ENCODE measurements around the gene E4F1. TPM values are rescaled to one million over a fixed set of nuclear protein-coding genes. Genes with fewer than 3 reads are reported as not detected.

The E4F1 gene
- polyA plus RNA-seq, 1 experiment: 17.6 TPM

DNA sequence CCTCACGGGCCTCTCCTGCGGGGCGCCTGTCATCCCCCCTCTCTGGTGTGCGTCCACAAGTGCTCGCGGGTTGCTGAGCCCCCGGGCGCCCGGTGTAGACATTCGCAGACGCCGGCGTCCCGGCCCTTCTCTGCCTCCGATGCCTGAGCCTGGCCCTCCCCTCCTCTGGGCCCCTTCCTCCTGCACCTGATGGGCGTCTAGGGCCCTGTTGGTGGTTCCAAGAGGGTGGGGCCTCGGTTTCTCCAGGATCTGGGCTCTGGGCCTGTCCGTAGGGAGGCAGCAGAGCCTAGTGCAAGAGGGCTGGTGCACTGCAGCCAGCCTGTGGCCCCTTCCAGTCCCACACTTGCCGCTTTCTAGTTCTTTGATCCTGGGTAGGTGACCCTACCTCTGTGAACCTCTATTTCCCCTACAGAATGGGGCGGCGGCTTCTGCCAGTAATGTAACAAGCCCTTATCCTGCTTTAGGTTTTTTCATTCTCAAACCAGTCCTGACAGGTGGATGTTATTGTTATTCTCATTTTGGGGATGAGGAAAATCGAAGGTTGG is 623 bp downstream of the E4F1 start:
- H3K4me3 ChIP-seq (ENCODE audit: low read depth, low read length): peak overlapping the region; percentile 76
- no peaks in the 10 kb centered on the region for H3K27me3 ChIP-seq (ENCODE audit: control insufficient read depth, insufficient read depth, low read length)
- ChIA-PET POLR2A (no interaction called here), CTCF (interaction anchor here (0.6 to 1.0 kb wide), 2 partner anchors 28 to 210 kb away, joined by 3 read pairs; no protein-coding TSS in a partner anchor)
- no peak for DNase-seq (ENCODE audit: low read depth)
- peaks cover 9% of the 10 kb centered on the region for H3K36me3 ChIP-seq (ENCODE audit: control insufficient read depth, insufficient read depth, low read length)
- TF ChIP-seq, protein P1, sequence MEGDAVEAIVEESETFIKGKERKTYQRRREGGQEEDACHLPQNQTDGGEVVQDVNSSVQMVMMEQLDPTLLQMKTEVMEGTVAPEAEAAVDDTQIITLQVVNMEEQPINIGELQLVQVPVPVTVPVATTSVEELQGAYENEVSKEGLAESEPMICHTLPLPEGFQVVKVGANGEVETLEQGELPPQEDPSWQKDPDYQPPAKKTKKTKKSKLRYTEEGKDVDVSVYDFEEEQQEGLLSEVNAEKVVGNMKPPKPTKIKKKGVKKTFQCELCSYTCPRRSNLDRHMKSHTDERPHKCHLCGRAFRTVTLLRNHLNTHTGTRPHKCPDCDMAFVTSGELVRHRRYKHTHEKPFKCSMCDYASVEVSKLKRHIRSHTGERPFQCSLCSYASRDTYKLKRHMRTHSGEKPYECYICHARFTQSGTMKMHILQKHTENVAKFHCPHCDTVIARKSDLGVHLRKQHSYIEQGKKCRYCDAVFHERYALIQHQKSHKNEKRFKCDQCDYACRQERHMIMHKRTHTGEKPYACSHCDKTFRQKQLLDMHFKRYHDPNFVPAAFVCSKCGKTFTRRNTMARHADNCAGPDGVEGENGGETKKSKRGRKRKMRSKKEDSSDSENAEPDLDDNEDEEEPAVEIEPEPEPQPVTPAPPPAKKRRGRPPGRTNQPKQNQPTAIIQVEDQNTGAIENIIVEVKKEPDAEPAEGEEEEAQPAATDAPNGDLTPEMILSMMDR (IDR thresholded peaks at IDR 0.05; ENCODE audit: insufficient read depth, low read depth, low read length): peak; percentile 36; the same call in 1 of the 2 replicates

DNA sequence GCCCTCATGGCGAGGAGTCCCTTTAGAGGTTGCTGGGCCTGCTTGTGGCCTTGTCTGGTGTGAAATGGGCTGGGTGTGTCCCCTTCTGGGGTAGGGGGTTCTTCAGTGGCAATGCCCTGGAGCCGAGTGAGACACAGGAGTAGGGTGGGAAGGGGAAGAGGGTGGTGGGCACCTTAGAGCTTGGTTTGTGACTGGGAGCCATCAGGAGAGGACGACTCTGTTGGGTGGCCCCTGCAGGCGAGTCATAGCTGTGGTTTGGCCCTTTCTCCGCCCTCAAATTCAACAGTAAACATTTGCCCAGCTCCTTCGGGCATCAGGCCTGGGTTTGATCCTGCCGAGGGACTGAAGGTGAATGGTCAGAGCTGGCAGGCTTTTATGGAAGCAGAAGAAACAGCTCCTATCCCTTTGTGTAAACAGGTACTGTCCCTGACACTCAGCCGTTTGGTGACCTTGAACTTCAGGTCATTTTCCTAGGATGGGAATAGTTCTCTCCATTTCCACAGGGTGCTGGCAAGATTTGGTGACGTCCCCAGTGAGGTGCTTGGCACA is 2.9 kb downstream of the E4F1 start:
- CTCF ChIA-PET: no interaction called here
- H3K36me3 ChIP-seq (ENCODE audit: control insufficient read depth, insufficient read depth, low read length): peaks cover 15% of the 10 kb centered on the region
- no peak overlapping the region for H3K4me3 ChIP-seq (ENCODE audit: low read depth, low read length)
- DNase-seq (ENCODE audit: low read depth): no peak
- H3K27me3 ChIP-seq (ENCODE audit: control insufficient read depth, insufficient read depth, low read length): no peaks in the 10 kb centered on the region
- POLR2A ChIA-PET: no interaction called here
- TF ChIP-seq, protein P1 (IDR thresholded peaks at IDR 0.05; ENCODE audit: insufficient read depth, low read depth, low read length): no peak

DNA sequence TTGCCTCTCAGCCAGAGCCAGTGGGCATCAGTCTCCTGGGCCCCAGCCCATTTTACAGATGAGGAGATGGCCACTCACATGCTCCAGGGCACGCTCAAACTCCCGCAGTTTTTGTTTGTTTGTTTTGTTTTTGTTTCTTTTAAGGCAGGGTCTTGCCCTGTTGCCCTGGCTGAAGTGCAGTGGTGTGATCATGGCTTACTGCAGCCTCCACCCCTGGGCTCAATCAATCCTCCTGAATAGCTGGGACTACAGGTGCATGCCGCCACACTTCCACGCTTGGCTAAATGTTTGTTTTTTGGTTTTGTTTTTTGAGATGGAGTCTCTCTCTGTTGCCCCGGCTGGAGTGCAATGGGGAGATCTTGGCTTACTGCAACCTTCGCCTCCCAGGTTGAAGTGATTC is 3.5 kb downstream of the E4F1 start:
- no peak for DNase-seq (ENCODE audit: low read depth)
- Histone ChIP-seq H3K36me3 (ENCODE audit: control insufficient read depth, insufficient read depth, low read length) (peaks cover 19% of the 10 kb centered on the region), H3K27me3 (ENCODE audit: control insufficient read depth, insufficient read depth, low read length) (no peaks in the 10 kb centered on the region), H3K4me3 (ENCODE audit: low read depth, low read length) (no peak overlapping the region)
- TF ChIP-seq, protein P1 (IDR thresholded peaks at IDR 0.05; ENCODE audit: insufficient read depth, low read depth, low read length): no peak
- CTCF ChIA-PET: interaction anchor here (0.6 kb wide), 1 partner anchor 111 kb away, joined by 5 read pairs; no protein-coding TSS in a partner anchor
- POLR2A ChIA-PET: no interaction called here

DNA sequence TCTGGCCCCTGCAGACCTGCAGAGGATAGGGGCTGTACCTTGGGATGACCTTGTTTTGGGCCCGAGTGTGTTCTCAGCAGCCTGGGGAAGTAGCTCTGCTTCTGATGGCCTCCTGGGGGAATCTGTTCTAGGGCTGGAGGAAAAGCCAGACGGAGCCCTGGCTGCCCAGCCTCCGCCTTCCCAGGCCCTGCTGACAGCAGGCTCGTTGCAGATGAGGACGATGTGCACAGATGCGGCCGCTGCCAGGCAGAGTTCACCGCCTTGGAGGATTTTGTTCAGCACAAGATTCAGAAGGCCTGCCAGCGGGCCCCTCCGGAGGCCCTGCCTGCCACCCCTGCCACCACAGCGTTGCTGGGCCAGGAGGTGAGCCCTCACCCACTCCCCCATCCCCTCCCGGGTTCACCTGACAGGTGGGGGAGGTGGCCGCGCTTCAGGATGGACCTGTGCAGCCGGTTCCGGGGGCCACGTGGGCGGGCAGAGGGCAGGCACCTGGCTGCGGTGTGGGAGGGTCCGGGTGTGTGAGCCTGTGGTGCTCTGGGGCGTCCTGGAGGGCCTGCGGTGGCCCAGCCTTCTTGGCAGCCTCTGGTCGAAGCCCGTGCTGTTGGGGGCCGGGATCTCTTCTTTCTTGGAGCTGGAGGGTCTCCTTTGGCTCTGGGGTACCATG is 4.9 kb downstream of the E4F1 start:
- Histone ChIP-seq H3K36me3 (ENCODE audit: control insufficient read depth, insufficient read depth, low read length) (peaks cover 28% of the 10 kb centered on the region), H3K27me3 (ENCODE audit: control insufficient read depth, insufficient read depth, low read length) (no peaks in the 10 kb centered on the region), H3K4me3 (ENCODE audit: low read depth, low read length) (no peak overlapping the region)
- DNase-seq (ENCODE audit: low read depth): no peak
- POLR2A ChIA-PET: no interaction called here
- TF ChIP-seq, protein P1 (IDR thresholded peaks at IDR 0.05; ENCODE audit: insufficient read depth, low read depth, low read length): no peak
- CTCF ChIA-PET: no interaction called here

DNA sequence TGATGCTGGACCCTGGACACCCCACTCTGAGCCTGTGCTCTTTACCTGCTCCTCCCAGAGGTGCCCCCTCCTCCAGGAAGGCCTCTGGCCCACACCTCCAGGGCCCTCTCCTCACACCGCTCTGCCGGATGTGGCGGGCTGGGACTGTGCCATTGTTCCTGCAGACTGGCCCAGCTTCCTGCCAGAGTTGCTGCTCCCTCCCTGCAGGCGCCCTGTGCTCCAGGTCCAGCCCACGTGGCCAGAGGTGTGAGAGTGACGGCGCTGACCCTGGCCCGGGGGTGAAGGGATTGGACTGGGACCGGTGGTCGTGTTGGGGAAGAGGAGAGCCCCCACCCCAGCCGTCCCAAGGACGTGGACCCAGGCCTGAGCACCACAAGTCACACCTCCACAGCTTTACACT is 5.7 kb downstream of the E4F1 start:
- ChIA-PET POLR2A (no interaction called here), CTCF (no interaction called here)
- TF ChIP-seq, protein P1 (IDR thresholded peaks at IDR 0.05; ENCODE audit: insufficient read depth, low read depth, low read length): no peak
- no peak overlapping the region for H3K4me3 ChIP-seq (ENCODE audit: low read depth, low read length)
- no peaks in the 10 kb centered on the region for H3K27me3 ChIP-seq (ENCODE audit: control insufficient read depth, insufficient read depth, low read length)
- H3K36me3 ChIP-seq (ENCODE audit: control insufficient read depth, insufficient read depth, low read length): peaks cover 35% of the 10 kb centered on the region
- no peak for DNase-seq (ENCODE audit: low read depth)
